ENCODE results near the gene ARHGAP30.

ARHGAP30 gene

GRCh38 chr1:161098210-161099068, 28.7 kb upstream of the ARHGAP30 start, which contains the start of gene KLHDC9:
Gene KLHDC9 (plus strand): TSS chr1:161098361. CDS start chr1:161098536, 175 bp downstream.
- H3K9ac ChIP-seq (ENCODE audit: low read length), result peak within 1 kb of the TSS; percentile 87
- peak within 1 kb of the TSS; percentile 4 for H3K27ac ChIP-seq (ENCODE audit: low read length, poor library complexity, severe bottlenecking)
- H4K8ac ChIP-seq (ENCODE audit: low read length), result peak within 1 kb of the TSS; percentile 89
- H2BK15ac ChIP-seq (ENCODE audit: low read depth, poor library complexity, severe bottlenecking), result peak within 1 kb of the TSS; percentile 33
- peak within 1 kb of the TSS; percentile 71 to 94 for H3K4me3 ChIP-seq (ENCODE audit: insufficient read depth in 1 of 2, low read depth in 1 of 2, low read length in 2 of 2)
- H3K36me3 ChIP-seq (ENCODE audit: control insufficient read depth in 1 of 2, insufficient read depth in 2 of 2, low read depth in 1 of 2, low read length in 2 of 2), result peaks cover 16 to 21% of the 10 kb centered on the region in 2 experiments
- H2AK5ac ChIP-seq (ENCODE audit: low read length, severe bottlenecking), result no peak within 1 kb of the TSS
- peaks cover 8% of the 10 kb centered on the region for H3K79me1 ChIP-seq (replicated peaks; ENCODE audit: low read length, poor library complexity, severe bottlenecking)
- WGBS, result 8% methylated on average over 67 of the region's 71 CpGs
- H3K4me1 ChIP-seq (ENCODE audit: control insufficient read depth, insufficient read depth, low read depth, low read length), result peaks cover 9% of the 10 kb centered on the region
- peak within 1 kb of the TSS; percentile 94 for H2AFZ ChIP-seq (ENCODE audit: low read depth, low read length)
- H3K14ac ChIP-seq (ENCODE audit: low read length in 2 of 2), result peak within 1 kb of the TSS in 1 of 2 experiments; percentile 79
- H2BK5ac ChIP-seq (ENCODE audit: low read depth, low read length, poor library complexity, severe bottlenecking), result no peak within 1 kb of the TSS
- peak; percentile 84 for DNase-seq
- no peaks in the 10 kb centered on the region for H3K9me3 ChIP-seq (ENCODE audit: control insufficient read depth, low read length)
- H3K4me2 ChIP-seq (ENCODE audit: low read length, poor library complexity, severe bottlenecking), result peak within 1 kb of the TSS; percentile 78
- no peak within 1 kb of the TSS for H2BK120ac ChIP-seq (ENCODE audit: low read depth, low read length)
- H3K23ac ChIP-seq (ENCODE audit: low read length in 2 of 2), result peak within 1 kb of the TSS in 1 of 2 experiments; percentile 34
- H3K27me3 ChIP-seq (ENCODE audit: control insufficient read depth in 1 of 2, insufficient read depth in 1 of 2, low read length in 2 of 2), result no peaks in the 10 kb centered on the region
- peak within 1 kb of the TSS in 1 of 2 experiments; percentile 24 for H2BK12ac ChIP-seq (ENCODE audit: low read length in 2 of 2)
- H4K91ac ChIP-seq (ENCODE audit: low read length), result peak within 1 kb of the TSS; percentile 88
- H3K18ac ChIP-seq (ENCODE audit: low read depth in 1 of 2, low read length in 2 of 2), result peak within 1 kb of the TSS in 1 of 2 experiments; percentile 82
- peak within 1 kb of the TSS; percentile 36 to 69 for H3K4ac ChIP-seq (ENCODE audit: low read depth in 1 of 2, low read length in 2 of 2)

GRCh38 chr1:161096530-161096929, 26.8 kb upstream of the ARHGAP30 start:
- no peaks in the 10 kb centered on the region for H3K9me3 ChIP-seq (ENCODE audit: control insufficient read depth, low read length)

GRCh38 chr1:161096015-161096414, 26.3 kb upstream of the ARHGAP30 start:
- peak overlapping the region; percentile 9 for H3K9ac ChIP-seq (ENCODE audit: low read length)
- H3K23ac ChIP-seq (ENCODE audit: low read length in 2 of 2), result no peak overlapping the region
- H3K4me1 ChIP-seq (ENCODE audit: control insufficient read depth, insufficient read depth, low read depth, low read length), result peaks cover 13% of the 10 kb centered on the region
- 100% methylated on average over 2 of the region's 2 CpGs for WGBS
- DNase-seq, result no peak
- H3K27me3 ChIP-seq (ENCODE audit: control insufficient read depth in 1 of 2, insufficient read depth in 1 of 2, low read length in 2 of 2), result no peaks in the 10 kb centered on the region
- no peak overlapping the region for H4K8ac ChIP-seq (ENCODE audit: low read length)
- H2BK5ac ChIP-seq (ENCODE audit: low read depth, low read length, poor library complexity, severe bottlenecking), result no peak overlapping the region
- H2AK5ac ChIP-seq (ENCODE audit: low read length, severe bottlenecking), result no peak overlapping the region
- H3K27ac ChIP-seq (ENCODE audit: low read length, poor library complexity, severe bottlenecking), result no peak overlapping the region
- no peak overlapping the region for H2BK120ac ChIP-seq (ENCODE audit: low read depth, low read length)
- H3K79me1 ChIP-seq (replicated peaks; ENCODE audit: low read length, poor library complexity, severe bottlenecking), result no peaks in the 10 kb centered on the region
- no peak overlapping the region for H3K4ac ChIP-seq (ENCODE audit: low read depth in 1 of 2, low read length in 2 of 2)
- H3K36me3 ChIP-seq (ENCODE audit: control insufficient read depth in 1 of 2, insufficient read depth in 2 of 2, low read depth in 1 of 2, low read length in 2 of 2), result peaks cover 4 to 8% of the 10 kb centered on the region in 2 experiments
- no peak overlapping the region for H4K91ac ChIP-seq (ENCODE audit: low read length)
- no peaks in the 10 kb centered on the region for H3K9me3 ChIP-seq (ENCODE audit: control insufficient read depth, low read length)
- H3K18ac ChIP-seq (ENCODE audit: low read depth in 1 of 2, low read length in 2 of 2), result no peak overlapping the region
- H2BK12ac ChIP-seq (ENCODE audit: low read length in 2 of 2), result no peak overlapping the region
- H2BK15ac ChIP-seq (ENCODE audit: low read depth, poor library complexity, severe bottlenecking), result no peak overlapping the region
- no peak overlapping the region for H3K14ac ChIP-seq (ENCODE audit: low read length in 2 of 2)
- H3K4me2 ChIP-seq (ENCODE audit: low read length, poor library complexity, severe bottlenecking), result no peak overlapping the region
- no peak overlapping the region for H2AFZ ChIP-seq (ENCODE audit: low read depth, low read length)
- no peak overlapping the region for H3K4me3 ChIP-seq (ENCODE audit: insufficient read depth in 1 of 2, low read depth in 1 of 2, low read length in 2 of 2)

More at GRCh38 chr1:161096530-161096929, 26.8 kb upstream of the ARHGAP30 start:
- Histone ChIP-seq H4K8ac (ENCODE audit: low read length) (no peak overlapping the region), H3K9ac (ENCODE audit: low read length) (peak overlapping the region; percentile 41), H3K23ac (ENCODE audit: low read length in 2 of 2) (no peak overlapping the region), H2AK5ac (ENCODE audit: low read length, severe bottlenecking) (no peak overlapping the region), H3K4ac (ENCODE audit: low read depth in 1 of 2, low read length in 2 of 2) (no peak overlapping the region), H3K14ac (ENCODE audit: low read length in 2 of 2) (no peak overlapping the region), H3K27me3 (ENCODE audit: control insufficient read depth in 1 of 2, insufficient read depth in 1 of 2, low read length in 2 of 2) (no peaks in the 10 kb centered on the region), H2BK12ac (ENCODE audit: low read length in 2 of 2) (no peak overlapping the region), H3K4me2 (ENCODE audit: low read length, poor library complexity, severe bottlenecking) (no peak overlapping the region), H3K79me1 (replicated peaks; ENCODE audit: low read length, poor library complexity, severe bottlenecking) (no peaks in the 10 kb centered on the region), H2BK5ac (ENCODE audit: low read depth, low read length, poor library complexity, severe bottlenecking) (no peak overlapping the region), H4K91ac (ENCODE audit: low read length) (no peak overlapping the region), H3K4me1 (ENCODE audit: control insufficient read depth, insufficient read depth, low read depth, low read length) (peaks cover 13% of the 10 kb centered on the region), H3K18ac (ENCODE audit: low read depth in 1 of 2, low read length in 2 of 2) (no peak overlapping the region), H2BK15ac (ENCODE audit: low read depth, poor library complexity, severe bottlenecking) (no peak overlapping the region), H2AFZ (ENCODE audit: low read depth, low read length) (no peak overlapping the region), H3K36me3 (ENCODE audit: control insufficient read depth in 1 of 2, insufficient read depth in 2 of 2, low read depth in 1 of 2, low read length in 2 of 2) (peaks cover 9 to 12% of the 10 kb centered on the region in 2 experiments), H3K4me3 (ENCODE audit: insufficient read depth in 1 of 2, low read depth in 1 of 2, low read length in 2 of 2) (no peak overlapping the region), H3K27ac (ENCODE audit: low read length, poor library complexity, severe bottlenecking) (no peak overlapping the region), H2BK120ac (ENCODE audit: low read depth, low read length) (no peak overlapping the region)
- DNase-seq, result peak; percentile 45
- 100% methylated on average over 1 of the region's 1 CpG for WGBS

- Histone ChIP-seq H3K14ac (ENCODE audit: low read length in 2 of 2) (no peak overlapping the region), H3K18ac (ENCODE audit: low read depth in 1 of 2, low read length in 2 of 2) (no peak overlapping the region), H2BK5ac (ENCODE audit: low read depth, low read length, poor library complexity, severe bottlenecking) (no peak overlapping the region), H4K8ac (ENCODE audit: low read length) (no peak overlapping the region), H3K4me2 (ENCODE audit: low read length, poor library complexity, severe bottlenecking) (no peak overlapping the region), H2AK5ac (ENCODE audit: low read length, severe bottlenecking) (no peak overlapping the region), H3K4me1 (ENCODE audit: control insufficient read depth, insufficient read depth, low read depth, low read length) (peaks cover 13% of the 10 kb centered on the region), H3K4me3 (ENCODE audit: insufficient read depth in 1 of 2, low read depth in 1 of 2, low read length in 2 of 2) (no peak overlapping the region), H2BK120ac (ENCODE audit: low read depth, low read length) (no peak overlapping the region), H3K9me3 (ENCODE audit: control insufficient read depth, low read length) (no peaks in the 10 kb centered on the region), H2BK12ac (ENCODE audit: low read length in 2 of 2) (no peak overlapping the region), H3K79me1 (replicated peaks; ENCODE audit: low read length, poor library complexity, severe bottlenecking) (no peaks in the 10 kb centered on the region), H3K27ac (ENCODE audit: low read length, poor library complexity, severe bottlenecking) (no peak overlapping the region), H3K36me3 (ENCODE audit: control insufficient read depth in 1 of 2, insufficient read depth in 2 of 2, low read depth in 1 of 2, low read length in 2 of 2) (peaks cover 3 to 8% of the 10 kb centered on the region in 2 experiments), H4K91ac (ENCODE audit: low read length) (no peak overlapping the region), H3K4ac (ENCODE audit: low read depth in 1 of 2, low read length in 2 of 2) (no peak overlapping the region), H3K9ac (ENCODE audit: low read length) (no peak overlapping the region), H3K23ac (ENCODE audit: low read length in 2 of 2) (no peak overlapping the region), H2AFZ (ENCODE audit: low read depth, low read length) (no peak overlapping the region), H2BK15ac (ENCODE audit: low read depth, poor library complexity, severe bottlenecking) (no peak overlapping the region), H3K27me3 (ENCODE audit: control insufficient read depth in 1 of 2, insufficient read depth in 1 of 2, low read length in 2 of 2) (no peaks in the 10 kb centered on the region)
- whole genome bisulfite sequencing, result 92% methylated on average over 6 of the region's 6 CpGs
- DNase-seq, result no peak
Measured at GRCh38 chr1:161095230-161095629, 25.5 kb upstream of the ARHGAP30 start.
